Measurements from ENCODE around the gene LRCH3. TPM values are rescaled to one million over a fixed set of nuclear protein-coding genes. Genes with fewer than 3 reads are reported as not detected.

The LRCH3 gene
- total and polyA plus RNA-seq, 9 of the 15 experiments (the other 6 are each of a cell fraction or from before 2014, with no cell fraction given): 4.6 to 75.3 (median 30.3) TPM

DNA sequence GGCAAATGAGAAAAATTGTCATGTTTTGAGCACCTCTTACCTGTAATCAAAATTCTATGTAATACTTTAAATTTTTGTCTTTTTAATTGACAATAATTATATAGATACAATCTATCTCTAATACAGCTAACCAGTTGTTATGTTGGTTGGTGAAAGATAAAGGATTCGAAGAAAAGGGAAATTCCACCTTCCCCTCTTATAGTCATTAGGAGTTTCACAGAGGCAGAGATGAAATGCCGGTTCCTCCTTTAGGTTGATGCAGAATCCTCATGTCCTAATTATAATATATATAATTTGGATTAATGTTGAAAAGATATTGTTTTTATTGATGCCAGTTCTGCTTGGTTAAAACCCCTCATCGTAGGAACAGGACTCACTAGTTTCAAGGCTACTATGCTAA lies 67.1 kb downstream of the LRCH3 start:
- Histone ChIP-seq H3K4me3 (no peak overlapping the region), H3K36me3 (ENCODE audit: control insufficient read depth, insufficient read depth, low read length) (peaks cover 43% of the 10 kb centered on the region), H3K9ac (ENCODE audit: insufficient read depth in 1 of 2, low read depth in 2 of 2, low read length in 2 of 2) (no peak overlapping the region), H4K20me1 (replicated peaks; ENCODE audit: control insufficient read depth, insufficient read depth, low read length) (no peaks in the 10 kb centered on the region), H3K79me2 (ENCODE audit: control insufficient read depth, insufficient read depth, low read length) (no peaks in the 10 kb centered on the region), H3K4me2 (ENCODE audit: insufficient read depth, low read length) (no peak overlapping the region), H3K4me1 (replicated peaks in 1 of 2; ENCODE audit: control insufficient read depth in 2 of 2, insufficient read depth in 2 of 2, low read length in 2 of 2) (no peaks in the 10 kb centered on the region), H3K27ac (ENCODE audit: extremely low read depth, low read depth, low read length) (no peak overlapping the region), H3K9me1 (ENCODE audit: control insufficient read depth, insufficient read depth, low read length) (no peaks in the 10 kb centered on the region), H3K27me3 (ENCODE audit: control insufficient read depth in 2 of 2, insufficient read depth in 2 of 2, low read length in 2 of 2) (no peaks in the 10 kb centered on the region), H3K9me3 (replicated peaks; ENCODE audit: control insufficient read depth, insufficient read depth, low read depth, low read length) (no peaks in the 10 kb centered on the region), H2AFZ (ENCODE audit: low read depth, low read length) (no peak overlapping the region)
- WGBS (ENCODE audit: insufficient coverage, low coverage, missing lambda C conversion rate): 84% methylated on average over 3 of the region's 3 CpGs
- FAIRE-seq: no peak
- POLR2A ChIA-PET: no interaction called here
- CTCF ChIA-PET (ENCODE audit: low intra/inter-chr PET ratio): no interaction called here
- BruUV-seq (replicated peaks): no TSS peak
- intact Hi-C loops (cut with micrococcal nuclease): no loop called here
- in situ Hi-C loops (cut with MboI): no loop called here
- no peak for DNase-seq (ENCODE audit: extremely low read depth in 1 of 4, low spot score in 3 of 4)
- no peak for ATAC-seq
- no peak for TF ChIP-seq CCNT2 (IDR thresholded peaks at IDR 0.05; ENCODE audit: borderline replicate concordance, extremely low read depth, insufficient read length, low read depth, low read length)
- no peak for TF ChIP-seq HDAC3 (IDR thresholded peaks at IDR 0.05; ENCODE audit: borderline replicate concordance, partially characterized antibody)
- TF ChIP-seq FOXA3 (CRISPR knock-in tag; conservative IDR thresholded peaks at IDR 0.05 in 1 of 2, IDR thresholded peaks at IDR 0.05 in 1 of 2): no peak
- TF ChIP-seq, protein P1, sequence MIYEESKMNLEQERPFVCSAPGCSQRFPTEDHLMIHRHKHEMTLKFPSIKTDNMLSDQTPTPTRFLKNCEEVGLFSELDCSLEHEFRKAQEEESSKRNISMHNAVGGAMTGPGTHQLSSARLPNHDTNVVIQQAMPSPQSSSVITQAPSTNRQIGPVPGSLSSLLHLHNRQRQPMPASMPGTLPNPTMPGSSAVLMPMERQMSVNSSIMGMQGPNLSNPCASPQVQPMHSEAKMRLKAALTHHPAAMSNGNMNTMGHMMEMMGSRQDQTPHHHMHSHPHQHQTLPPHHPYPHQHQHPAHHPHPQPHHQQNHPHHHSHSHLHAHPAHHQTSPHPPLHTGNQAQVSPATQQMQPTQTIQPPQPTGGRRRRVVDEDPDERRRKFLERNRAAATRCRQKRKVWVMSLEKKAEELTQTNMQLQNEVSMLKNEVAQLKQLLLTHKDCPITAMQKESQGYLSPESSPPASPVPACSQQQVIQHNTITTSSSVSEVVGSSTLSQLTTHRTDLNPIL (CRISPR knock-in tag; IDR thresholded peaks at IDR 0.05): no peak
- TF ChIP-seq, protein P2, sequence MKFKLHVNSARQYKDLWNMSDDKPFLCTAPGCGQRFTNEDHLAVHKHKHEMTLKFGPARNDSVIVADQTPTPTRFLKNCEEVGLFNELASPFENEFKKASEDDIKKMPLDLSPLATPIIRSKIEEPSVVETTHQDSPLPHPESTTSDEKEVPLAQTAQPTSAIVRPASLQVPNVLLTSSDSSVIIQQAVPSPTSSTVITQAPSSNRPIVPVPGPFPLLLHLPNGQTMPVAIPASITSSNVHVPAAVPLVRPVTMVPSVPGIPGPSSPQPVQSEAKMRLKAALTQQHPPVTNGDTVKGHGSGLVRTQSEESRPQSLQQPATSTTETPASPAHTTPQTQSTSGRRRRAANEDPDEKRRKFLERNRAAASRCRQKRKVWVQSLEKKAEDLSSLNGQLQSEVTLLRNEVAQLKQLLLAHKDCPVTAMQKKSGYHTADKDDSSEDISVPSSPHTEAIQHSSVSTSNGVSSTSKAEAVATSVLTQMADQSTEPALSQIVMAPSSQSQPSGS (CRISPR knock-in tag; IDR thresholded peaks at IDR 0.05): no peak
- TF ChIP-seq, protein P3, sequence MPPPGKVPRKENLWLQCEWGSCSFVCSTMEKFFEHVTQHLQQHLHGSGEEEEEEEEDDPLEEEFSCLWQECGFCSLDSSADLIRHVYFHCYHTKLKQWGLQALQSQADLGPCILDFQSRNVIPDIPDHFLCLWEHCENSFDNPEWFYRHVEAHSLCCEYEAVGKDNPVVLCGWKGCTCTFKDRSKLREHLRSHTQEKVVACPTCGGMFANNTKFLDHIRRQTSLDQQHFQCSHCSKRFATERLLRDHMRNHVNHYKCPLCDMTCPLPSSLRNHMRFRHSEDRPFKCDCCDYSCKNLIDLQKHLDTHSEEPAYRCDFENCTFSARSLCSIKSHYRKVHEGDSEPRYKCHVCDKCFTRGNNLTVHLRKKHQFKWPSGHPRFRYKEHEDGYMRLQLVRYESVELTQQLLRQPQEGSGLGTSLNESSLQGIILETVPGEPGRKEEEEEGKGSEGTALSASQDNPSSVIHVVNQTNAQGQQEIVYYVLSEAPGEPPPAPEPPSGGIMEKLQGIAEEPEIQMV (tag; conservative IDR thresholded peaks at IDR 0.05; ENCODE audit: low read depth): no peak
